GM12872 (cell line): ENCODE data around the gene TLCD1.

Experiments
- CTCF ChIP-seq: IDR thresholded peaks from 3 replicates; pipeline ENCODE4 v1.5.1; 2011; ENCODE audit warnings: low read depth, mild to moderate bottlenecking, low read length, moderate library complexity; ENCODE audit not compliant: insufficient read depth

The TLCD1 gene

GRCh38 chr17:28702026-28702751, 23.8 kb downstream of the TLCD1 start:
- TF ChIP-seq CTCF, result no peak

GRCh38 chr17:28700830-28701492, 25.1 kb downstream of the TLCD1 start:
- no peak for TF ChIP-seq CTCF

GRCh38 chr17:28700278-28700677, 25.8 kb downstream of the TLCD1 start:
- no peak for TF ChIP-seq CTCF

GRCh38 chr17:28698253-28698941, 27.6 kb downstream of the TLCD1 start:
- no peak for TF ChIP-seq CTCF

- TF ChIP-seq CTCF, result no peak
These were observed 32.2 kb downstream of the TLCD1 start for GRCh38 chr17:28693869-28694268.

GRCh38 chr17:28689011-28689410, 37.0 kb downstream of the TLCD1 start:
- TF ChIP-seq CTCF, result no peak

GRCh38 chr17:28688481-28688880, 37.6 kb downstream of the TLCD1 start:
- no peak for TF ChIP-seq CTCF
